ENCODE measurements around the gene TOR1A. TPM values are rescaled to one million over a fixed set of nuclear protein-coding genes. Genes with fewer than 3 reads are reported as not detected.

TOR1A gene
- total RNA-seq, 1 donor from 2014 or later = 63.5 TPM

Other genes with a start within 250 kb of the TOR1A start
- not detected in 2 replicates for gene C9orf50, start 203.0 kb downstream of the TOR1A start, total RNA-seq
- 33.7 and 35.4 TPM in 2 replicates for gene NTMT1, start 198.0 kb downstream of the TOR1A start, total RNA-seq
- gene ASB6, start 182.0 kb downstream of the TOR1A start, total RNA-seq = 27.9 and 28.1 TPM in 2 replicates
- 1.5 and 1.6 TPM in 2 replicates for gene PRRX2, start 158.5 kb downstream of the TOR1A start, total RNA-seq
- gene PTGES, start 71.1 kb downstream of the TOR1A start, total RNA-seq = 0.12 TPM in 1 of 2 replicates, not detected in the other
- 28.0 and 30.8 TPM in 2 replicates for gene TOR1B, start 21.0 kb downstream of the TOR1A start, total RNA-seq
- 74.7 and 76.0 TPM in 2 replicates for gene C9orf78, start 11.1 kb upstream of the TOR1A start, total RNA-seq
- 107 and 108 TPM in 2 replicates for gene USP20, start 11.3 kb upstream of the TOR1A start, total RNA-seq
- gene FNBP1, start 219.1 kb upstream of the TOR1A start, total RNA-seq = 157 and 161 TPM in 2 replicates
- 24.4 and 25.3 TPM in 2 replicates for gene GPR107, start 229.8 kb upstream of the TOR1A start, total RNA-seq